DND-41 (cell line): ENCODE data around the gene SYNE2.

ENCODE experiments used
- ATAC-seq: fragments of 200-7000 bp; cut with Tn5 transposase; 3 replicates; pipeline ENCODE4 v1.9.1; 2021; ENCODE audit warnings: low read depth; ENCODE audit not compliant: insufficient read depth
- DNase-seq: peaks from one replicate; pipeline ENCODE4 v3.0.0-alpha.2; 2020
- H2AFZ ChIP-seq: 2 replicates; pipeline ENCODE4 v1.6.0; 2012; ENCODE audit warnings: low read depth, low read length
- H3K27ac ChIP-seq: 2 replicates; pipeline ENCODE4 v1.5.1; 2012; ENCODE audit warnings: low read length, inconsistent platforms
- H3K27me3 ChIP-seq: fragments of 200-600 bp; sonication (generic); 2 replicates; pipeline ENCODE4 v1.6.0; 2012; ENCODE audit warnings: low read length, mild to moderate bottlenecking, inconsistent platforms; ENCODE audit not compliant: insufficient read depth, poor library complexity
- H3K36me3 ChIP-seq: 2 replicates; pipeline ENCODE4 v1.5.1; 2012; ENCODE audit warnings: low read length, inconsistent platforms; ENCODE audit not compliant: insufficient read depth
- H3K4me1 ChIP-seq: 2 replicates; pipeline ENCODE4 v1.5.1; 2012; ENCODE audit warnings: mild to moderate bottlenecking, low read length; ENCODE audit not compliant: insufficient read depth
- H3K4me2 ChIP-seq: 2 replicates; pipeline ENCODE4 v1.6.0; 2012; ENCODE audit warnings: mild to moderate bottlenecking, moderate library complexity, low read length, inconsistent platforms; ENCODE audit not compliant: insufficient read depth
- H3K4me3 ChIP-seq, 2 experiments: fragments of 200-600 bp in 1 of 2; shearing (Covaris generic) in 1 of 2; 2 replicates each; pipeline ENCODE4 v1.5.1; 2012 to 2016; ENCODE audit warnings: inconsistent platforms in 2 of 2, low read length in 2 of 2, mild to moderate bottlenecking in 2 of 2, low read depth in 1 of 2, moderate library complexity in 1 of 2
- H3K79me2 ChIP-seq: 2 replicates; pipeline ENCODE4 v1.6.0; 2012; ENCODE audit warnings: low read length, inconsistent platforms; ENCODE audit not compliant: insufficient read depth
- H3K9ac ChIP-seq: 2 replicates; pipeline ENCODE4 v1.6.0; 2012; ENCODE audit warnings: low read depth, mild to moderate bottlenecking, inconsistent platforms, low read length, moderate library complexity
- H3K9me3 ChIP-seq: 2 replicates; pipeline ENCODE4 v1.5.1; 2012; ENCODE audit warnings: low read length, moderate library complexity, mild to moderate bottlenecking, inconsistent platforms; ENCODE audit not compliant: insufficient read depth, severe bottlenecking
- H4K20me1 ChIP-seq: 2 replicates; pipeline ENCODE4 v1.6.0; 2012; ENCODE audit warnings: low read length; ENCODE audit not compliant: insufficient read depth
- EZH2 ChIP-seq: IDR thresholded peaks from 3 replicates; pipeline ENCODE4 v1.6.1; 2012; ENCODE audit warnings: borderline replicate concordance, low read depth, mild to moderate bottlenecking, moderate library complexity, low read length, inconsistent platforms; ENCODE audit not compliant: severe bottlenecking
- TF ChIP-seq, protein P1 (sequence below): IDR thresholded peaks from 2 replicates; pipeline ENCODE4 v1.5.1; 2012; ENCODE audit warnings: borderline replicate concordance, low read length, moderate library complexity, mild to moderate bottlenecking; ENCODE audit not compliant: poor library complexity, severe bottlenecking; ENCODE audit errors: extremely low read depth

Gene SYNE2

DNA sequence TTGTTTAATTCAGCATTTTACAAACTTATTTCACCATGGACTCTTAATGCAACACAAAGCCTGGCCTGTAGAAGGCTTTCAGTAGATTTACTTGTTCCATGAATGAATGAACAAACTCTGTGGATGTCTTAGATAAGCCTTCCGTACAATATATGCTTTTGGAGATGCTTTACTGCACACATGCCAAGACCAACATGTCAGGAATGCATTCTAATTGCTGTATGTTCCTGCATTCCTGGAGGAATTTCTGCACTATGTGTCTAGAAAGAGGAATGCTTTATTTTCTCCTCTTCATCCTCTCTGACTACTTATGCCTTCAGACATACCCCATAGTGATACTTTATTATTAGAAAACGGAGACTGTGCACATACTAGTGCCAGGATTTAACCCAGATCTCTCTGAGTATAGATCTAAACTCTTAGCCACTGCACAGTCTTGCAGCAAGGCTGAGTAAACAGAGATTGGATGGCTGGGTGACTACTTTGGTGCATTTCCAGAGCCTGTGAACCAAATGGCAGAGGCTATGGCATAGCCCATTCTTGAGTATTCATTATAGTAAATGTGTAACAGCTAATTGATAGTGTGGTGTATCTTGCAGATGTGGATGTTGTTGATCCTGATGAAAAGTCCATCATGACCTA is 108.2 kb downstream of the SYNE2 start:
- Histone ChIP-seq H4K20me1 (no peaks in the 10 kb centered on the region), H3K4me2 (no peak overlapping the region), H3K9ac (no peak overlapping the region), H3K9me3 (no peaks in the 10 kb centered on the region), H3K27ac (no peak overlapping the region), H3K4me1 (no peaks in the 10 kb centered on the region), H3K27me3 (no peaks in the 10 kb centered on the region), H2AFZ (no peak overlapping the region), H3K36me3 (peaks cover 52% of the 10 kb centered on the region), H3K79me2 (no peaks in the 10 kb centered on the region), H3K4me3 (no peak overlapping the region)
- no peak for ATAC-seq
- no peak for DNase-seq
- TF ChIP-seq EZH2, result no peak

DNA sequence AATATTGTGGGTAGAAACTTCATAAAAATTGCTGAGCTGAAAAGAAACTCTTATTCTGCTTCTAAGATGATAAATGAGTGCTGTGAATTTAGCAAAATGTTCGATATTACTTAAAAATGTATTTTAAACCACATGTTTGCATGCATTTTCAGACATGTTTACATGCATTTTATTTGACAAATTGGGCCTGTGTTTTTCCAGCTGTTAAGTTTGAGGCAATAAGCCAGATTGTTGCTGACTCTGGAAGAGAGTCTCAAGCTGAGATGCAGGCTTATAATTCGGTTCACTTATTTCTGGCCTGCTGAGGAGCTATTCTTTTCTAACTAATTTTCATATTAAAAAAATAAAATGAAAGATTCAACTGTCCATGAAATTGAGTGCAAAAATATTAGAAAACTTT is 110.1 kb downstream of the SYNE2 start:
- no peak overlapping the region for H3K4me3 ChIP-seq
- TF ChIP-seq, protein P1, sequence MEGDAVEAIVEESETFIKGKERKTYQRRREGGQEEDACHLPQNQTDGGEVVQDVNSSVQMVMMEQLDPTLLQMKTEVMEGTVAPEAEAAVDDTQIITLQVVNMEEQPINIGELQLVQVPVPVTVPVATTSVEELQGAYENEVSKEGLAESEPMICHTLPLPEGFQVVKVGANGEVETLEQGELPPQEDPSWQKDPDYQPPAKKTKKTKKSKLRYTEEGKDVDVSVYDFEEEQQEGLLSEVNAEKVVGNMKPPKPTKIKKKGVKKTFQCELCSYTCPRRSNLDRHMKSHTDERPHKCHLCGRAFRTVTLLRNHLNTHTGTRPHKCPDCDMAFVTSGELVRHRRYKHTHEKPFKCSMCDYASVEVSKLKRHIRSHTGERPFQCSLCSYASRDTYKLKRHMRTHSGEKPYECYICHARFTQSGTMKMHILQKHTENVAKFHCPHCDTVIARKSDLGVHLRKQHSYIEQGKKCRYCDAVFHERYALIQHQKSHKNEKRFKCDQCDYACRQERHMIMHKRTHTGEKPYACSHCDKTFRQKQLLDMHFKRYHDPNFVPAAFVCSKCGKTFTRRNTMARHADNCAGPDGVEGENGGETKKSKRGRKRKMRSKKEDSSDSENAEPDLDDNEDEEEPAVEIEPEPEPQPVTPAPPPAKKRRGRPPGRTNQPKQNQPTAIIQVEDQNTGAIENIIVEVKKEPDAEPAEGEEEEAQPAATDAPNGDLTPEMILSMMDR, result no peak
- no peak for TF ChIP-seq EZH2
- H3K36me3 ChIP-seq, result peaks cover 57% of the 10 kb centered on the region
- ATAC-seq (no peak), DNase-seq (no peak)
- no peaks in the 10 kb centered on the region for H3K79me2 ChIP-seq
- H3K4me1 ChIP-seq, result no peaks in the 10 kb centered on the region
- no peaks in the 10 kb centered on the region for H3K27me3 ChIP-seq
- no peak overlapping the region for H2AFZ ChIP-seq
- no peak overlapping the region for H3K27ac ChIP-seq
- H3K4me2 ChIP-seq, result no peak overlapping the region
- H4K20me1 ChIP-seq, result no peaks in the 10 kb centered on the region
- H3K9me3 ChIP-seq, result no peaks in the 10 kb centered on the region
- no peak overlapping the region for H3K9ac ChIP-seq

DNA sequence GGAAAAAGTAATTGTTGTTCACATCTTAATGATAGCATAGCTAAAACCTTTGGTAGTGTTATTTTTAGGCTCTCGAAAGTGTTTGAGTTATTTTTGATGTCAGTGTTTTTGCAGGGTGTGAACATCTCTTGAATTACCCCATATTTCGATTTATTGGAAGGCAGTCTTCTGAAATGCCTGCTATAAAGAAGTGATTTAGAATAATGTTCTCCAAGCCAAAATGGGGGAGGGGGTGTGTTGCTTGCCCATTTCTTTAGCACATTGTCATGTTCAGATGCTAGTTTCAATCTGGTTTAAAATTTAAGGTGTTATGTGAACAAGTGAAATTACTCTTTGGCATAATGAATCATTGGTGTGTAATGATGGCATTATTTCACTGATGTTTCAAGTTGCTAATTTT is 110.6 kb downstream of the SYNE2 start:
- no peak for ATAC-seq
- Histone ChIP-seq H3K9me3 (no peaks in the 10 kb centered on the region), H3K79me2 (no peaks in the 10 kb centered on the region)

DNA sequence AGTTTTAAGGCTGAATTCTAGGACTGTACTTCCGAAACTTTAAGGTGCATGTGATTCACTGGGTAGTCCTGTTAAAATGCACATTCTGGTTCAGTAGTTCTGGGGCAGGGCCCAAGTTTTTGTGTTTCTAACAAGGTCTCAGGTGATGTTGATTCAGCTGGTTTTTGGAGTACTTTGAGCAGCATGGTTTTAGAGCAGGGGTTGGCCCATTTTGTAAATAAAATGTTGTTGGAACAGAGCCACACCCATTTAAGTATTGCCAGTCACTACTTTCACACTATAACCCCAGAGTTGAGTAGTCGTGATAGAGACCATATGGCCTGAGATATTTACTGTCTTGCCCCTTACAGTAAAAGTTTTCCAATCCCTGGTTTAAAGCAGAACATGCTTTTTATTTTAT is 111.3 kb downstream of the SYNE2 start:
- Histone ChIP-seq H3K79me2 (no peaks in the 10 kb centered on the region), H3K4me2 (no peak overlapping the region), H3K27me3 (no peaks in the 10 kb centered on the region), H4K20me1 (no peaks in the 10 kb centered on the region), H3K9ac (no peak overlapping the region), H2AFZ (no peak overlapping the region), H3K4me1 (no peaks in the 10 kb centered on the region), H3K9me3 (no peaks in the 10 kb centered on the region), H3K27ac (no peak overlapping the region), H3K4me3 (no peak overlapping the region), H3K36me3 (peaks cover 68% of the 10 kb centered on the region)
- ATAC-seq (no peak), DNase-seq (no peak)
- TF ChIP-seq EZH2, result no peak
- TF ChIP-seq, protein P1, result no peak

More for the DNA sequence above, 110.6 kb downstream of the SYNE2 start:
- peaks cover 61% of the 10 kb centered on the region for H3K36me3 ChIP-seq
- no peaks in the 10 kb centered on the region for H3K4me1 ChIP-seq
- H2AFZ ChIP-seq, result no peak overlapping the region
- no peak for TF ChIP-seq EZH2
- TF ChIP-seq, protein P1, result no peak
- H3K9ac ChIP-seq, result no peak overlapping the region
- H3K4me3 ChIP-seq, result no peak overlapping the region
- H4K20me1 ChIP-seq, result no peaks in the 10 kb centered on the region
- no peak overlapping the region for H3K4me2 ChIP-seq
- no peak for DNase-seq
- no peaks in the 10 kb centered on the region for H3K27me3 ChIP-seq
- H3K27ac ChIP-seq, result no peak overlapping the region
